CD14-positive monocyte (primary cell): Measurements from ENCODE around the gene KCTD14. TPM values are rescaled to one million over a fixed set of nuclear protein-coding genes. Genes with fewer than 3 reads are reported as not detected.
"Not testable (repeated sequence)": the region's sequence is repeated elsewhere in the genome, so short reads cannot be mapped to it uniquely, and the experiment has no call there.

Experiments used
- DNase-seq, 3 donors: peaks; one replicate each; pipeline ENCODE4 v3.0.0-alpha.2; 2011 to 2022
- H2AFZ ChIP-seq: 2 replicates; pipeline ENCODE4 v1.6.0; 2012; ENCODE audit warnings: mild to moderate bottlenecking, low read depth, low read length, inconsistent platforms; ENCODE audit not compliant: insufficient read depth, poor library complexity, severe bottlenecking
- H3K27ac ChIP-seq, 2 donors: 1 replicate in 1 of 2; 2 replicates in 1 of 2; pipeline ENCODE4 v1.5.1; 2012 to 2013; ENCODE audit warnings: low read length in 2 of 2, control low read depth in 1 of 2, inconsistent platforms in 1 of 2, low read depth in 1 of 2, mild to moderate bottlenecking in 1 of 2
- H3K27me3 ChIP-seq, 2 donors: one replicate each; pipeline versions ENCODE4 v1.6.0 to v1.6.1; 2011 to 2013; ENCODE audit warnings: low read length in 2 of 2; ENCODE audit not compliant: control insufficient read depth in 2 of 2, insufficient read depth in 2 of 2
- H3K36me3 ChIP-seq, 2 donors: replicated peaks in 1 of 2; 1 replicate in 1 of 2; 2 replicates in 1 of 2; pipeline versions ENCODE4 v1.5.1 to v1.6.1; 2012 to 2013; ENCODE audit warnings: low read length in 2 of 2, control low read depth in 1 of 2, inconsistent platforms in 1 of 2, mild to moderate bottlenecking in 1 of 2; ENCODE audit not compliant: insufficient read depth in 2 of 2, control insufficient read depth in 1 of 2
- H3K4me1 ChIP-seq, 2 donors: 1 replicate in 1 of 2; 2 replicates in 1 of 2; pipeline versions ENCODE4 v1.5.1 to v1.6.1; 2012 to 2013; ENCODE audit warnings: low read length in 2 of 2, control low read depth in 1 of 2, inconsistent platforms in 1 of 2, mild to moderate bottlenecking in 1 of 2, moderate library complexity in 1 of 2; ENCODE audit not compliant: insufficient read depth in 2 of 2, control insufficient read depth in 1 of 2
- H3K4me2 ChIP-seq: replicated peaks from 2 replicates; pipeline ENCODE3; 2012; ENCODE audit warnings: low read length, moderate library complexity, mild to moderate bottlenecking; ENCODE audit not compliant: poor library complexity, severe bottlenecking; ENCODE audit errors: extremely low read depth
- H3K4me3 ChIP-seq, 3 experiments: fragments of 200-600 bp in 1 of 3; sonication (generic) in 1 of 3; replicated peaks in 1 of 3; 1 replicate in 2 of 3; 2 replicates in 1 of 3; pipeline ENCODE4 v1.5.1; 2011 to 2013; ENCODE audit warnings: low read length in 3 of 3, mild to moderate bottlenecking in 3 of 3, control low read depth in 2 of 3, low read depth in 2 of 3, inconsistent platforms in 1 of 3, moderate library complexity in 1 of 3
- H3K79me2 ChIP-seq: 2 replicates; pipeline ENCODE4 v1.6.0; 2012; ENCODE audit warnings: mild to moderate bottlenecking, control low read depth, inconsistent platforms, low read length, moderate library complexity; ENCODE audit not compliant: insufficient read depth
- H3K9ac ChIP-seq: 2 replicates; pipeline ENCODE4 v1.6.0; 2017; ENCODE audit warnings: low read length, mild to moderate bottlenecking; ENCODE audit not compliant: insufficient read depth, poor library complexity, severe bottlenecking
- H3K9me3 ChIP-seq, 2 donors: replicated peaks in 1 of 2; 1 replicate in 1 of 2; 2 replicates in 1 of 2; pipeline versions ENCODE4 v1.5.1 to v1.6.1; 2012 to 2013; ENCODE audit warnings: low read length in 2 of 2, control low read depth in 1 of 2; ENCODE audit not compliant: control insufficient read depth in 1 of 2, insufficient read depth in 1 of 2
- H4K20me1 ChIP-seq: 2 replicates; pipeline ENCODE4 v1.6.0; 2012; ENCODE audit warnings: mild to moderate bottlenecking, low read length, control low read depth, moderate library complexity; ENCODE audit not compliant: insufficient read depth
- H3K27ac Mint-ChIP-seq, 7 donors: one replicate each; pipeline ENCODE4 v1.8.0; 2020; ENCODE audit warnings: mild to moderate bottlenecking in 7 of 7, mixed read lengths in 7 of 7, moderate library complexity in 6 of 7, inconsistent platforms in 2 of 7
- H3K27me3 Mint-ChIP-seq, 3 donors: one replicate each; pipeline ENCODE4 v1.8.0; 2021 to 2022; ENCODE audit warnings: low read depth in 3 of 3, mild to moderate bottlenecking in 3 of 3, mixed read lengths in 3 of 3, moderate library complexity in 3 of 3, inconsistent platforms in 1 of 3
- H3K36me3 Mint-ChIP-seq, 2 donors: one replicate each; pipeline ENCODE4 v1.8.0; 2020; ENCODE audit warnings: mixed read lengths in 2 of 2, inconsistent platforms in 1 of 2, mild to moderate bottlenecking in 1 of 2
- H3K4me1 Mint-ChIP-seq: one replicate; pipeline ENCODE4 v1.8.0; 2020; ENCODE audit warnings: mild to moderate bottlenecking, mixed read lengths
- H3K4me3 Mint-ChIP-seq, 2 donors: one replicate each; pipeline ENCODE4 v1.8.0; 2020; ENCODE audit warnings: mild to moderate bottlenecking in 2 of 2, mixed read lengths in 2 of 2, moderate library complexity in 1 of 2
- H3K9me3 Mint-ChIP-seq, 7 donors: one replicate each; pipeline ENCODE4 v1.8.0; 2020 to 2022; ENCODE audit warnings: mixed read lengths in 7 of 7, mild to moderate bottlenecking in 6 of 7, moderate library complexity in 6 of 7, inconsistent platforms in 2 of 7
- WGBS: methylation state at CpG from one replicate; pipeline ENCODE4 v1.1.5; 2013; ENCODE audit warnings: missing lambda C conversion rate; ENCODE audit not compliant: insufficient coverage; 5-methylcytosine and 5-hydroxymethylcytosine counted together
- intact Hi-C, 2 donors: fragments of 100-400 bp; cut with micrococcal nuclease; formaldehyde crosslinking; loops; one replicate each; pipeline versions ENCODE4 v1.15.0 to v1.15.1; 2023
- polyA plus RNA-seq, 3 donors: library from polyadenylated mRNA; depleted of rRNA in 1 of 3; unstranded in 2 of 3; stranded (reverse) in 1 of 3; fragments of 300-500 nt in 2 of 3; fragments of >200 nt in 1 of 3; fragmentation: Illumina TruSeq in 2 of 3; gene quantifications; 1 replicate in 2 of 3; 2 replicates in 1 of 3; pipeline ENCODE4 v1.2.3, GENCODE V29; 2012 to 2021
- TF ChIP-seq, protein P1 (sequence below): fragments of 200-600 bp; IDR thresholded peaks from one replicate; pipeline ENCODE4 v1.8.0; 2022; ENCODE audit warnings: antibody characterized with exemption, mild to moderate bottlenecking

The KCTD14 gene
- polyA plus RNA-seq, 3 donors = 0.14 to 0.33 (median 0.23) TPM

DNA sequence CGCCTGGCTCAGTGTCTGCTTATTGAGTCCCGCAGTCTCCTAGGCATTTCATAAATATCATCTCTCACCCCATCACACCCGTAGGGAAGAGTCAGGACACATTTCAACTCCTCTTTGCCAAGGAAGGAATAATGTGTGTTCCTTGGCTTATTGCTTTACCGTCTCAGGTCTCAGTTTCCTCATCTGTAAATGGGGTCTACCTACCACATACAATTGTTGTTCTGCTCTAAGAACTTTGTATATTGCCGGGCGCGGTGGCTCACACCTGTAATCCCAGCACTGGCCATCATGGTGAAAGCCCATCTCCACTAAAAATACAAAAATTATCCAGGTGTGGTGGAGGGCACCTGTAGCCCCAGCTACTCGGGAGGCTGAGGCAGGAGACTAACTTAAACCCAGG lies 37.5 kb upstream of the KCTD14 start:
- Mint-ChIP-seq H3K27me3 (peaks cover 0 to 1% (median 0%) of the 10 kb centered on the region in 3 donors), H3K36me3 (peaks cover 3 to 5% of the 10 kb centered on the region in 2 donors), H3K9me3 (no peaks in the 10 kb centered on the region), H3K4me3 (no peak overlapping the region), H3K27ac (peak overlapping the region in 1 of 7 donors; percentile 3), H3K4me1 (no peaks in the 10 kb centered on the region)
- H3K4me2 ChIP-seq = no peak overlapping the region
- H3K4me1 ChIP-seq = no peaks in the 10 kb centered on the region
- H3K27ac ChIP-seq = no peak overlapping the region
- H2AFZ ChIP-seq = no peak overlapping the region
- no peaks in the 10 kb centered on the region for H3K9me3 ChIP-seq
- TF ChIP-seq, protein P1, sequence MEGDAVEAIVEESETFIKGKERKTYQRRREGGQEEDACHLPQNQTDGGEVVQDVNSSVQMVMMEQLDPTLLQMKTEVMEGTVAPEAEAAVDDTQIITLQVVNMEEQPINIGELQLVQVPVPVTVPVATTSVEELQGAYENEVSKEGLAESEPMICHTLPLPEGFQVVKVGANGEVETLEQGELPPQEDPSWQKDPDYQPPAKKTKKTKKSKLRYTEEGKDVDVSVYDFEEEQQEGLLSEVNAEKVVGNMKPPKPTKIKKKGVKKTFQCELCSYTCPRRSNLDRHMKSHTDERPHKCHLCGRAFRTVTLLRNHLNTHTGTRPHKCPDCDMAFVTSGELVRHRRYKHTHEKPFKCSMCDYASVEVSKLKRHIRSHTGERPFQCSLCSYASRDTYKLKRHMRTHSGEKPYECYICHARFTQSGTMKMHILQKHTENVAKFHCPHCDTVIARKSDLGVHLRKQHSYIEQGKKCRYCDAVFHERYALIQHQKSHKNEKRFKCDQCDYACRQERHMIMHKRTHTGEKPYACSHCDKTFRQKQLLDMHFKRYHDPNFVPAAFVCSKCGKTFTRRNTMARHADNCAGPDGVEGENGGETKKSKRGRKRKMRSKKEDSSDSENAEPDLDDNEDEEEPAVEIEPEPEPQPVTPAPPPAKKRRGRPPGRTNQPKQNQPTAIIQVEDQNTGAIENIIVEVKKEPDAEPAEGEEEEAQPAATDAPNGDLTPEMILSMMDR = no peak
- H3K27me3 ChIP-seq = no peaks in the 10 kb centered on the region
- H3K4me3 ChIP-seq = no peak overlapping the region
- H3K9ac ChIP-seq = no peak overlapping the region
- no peaks in the 10 kb centered on the region for H3K79me2 ChIP-seq
- intact Hi-C loops = no loop called here
- 97% methylated on average over 5 of the region's 8 CpGs for WGBS
- no peaks in the 10 kb centered on the region for H4K20me1 ChIP-seq
- no peak for DNase-seq
- H3K36me3 ChIP-seq = no peaks in the 10 kb centered on the region

DNA sequence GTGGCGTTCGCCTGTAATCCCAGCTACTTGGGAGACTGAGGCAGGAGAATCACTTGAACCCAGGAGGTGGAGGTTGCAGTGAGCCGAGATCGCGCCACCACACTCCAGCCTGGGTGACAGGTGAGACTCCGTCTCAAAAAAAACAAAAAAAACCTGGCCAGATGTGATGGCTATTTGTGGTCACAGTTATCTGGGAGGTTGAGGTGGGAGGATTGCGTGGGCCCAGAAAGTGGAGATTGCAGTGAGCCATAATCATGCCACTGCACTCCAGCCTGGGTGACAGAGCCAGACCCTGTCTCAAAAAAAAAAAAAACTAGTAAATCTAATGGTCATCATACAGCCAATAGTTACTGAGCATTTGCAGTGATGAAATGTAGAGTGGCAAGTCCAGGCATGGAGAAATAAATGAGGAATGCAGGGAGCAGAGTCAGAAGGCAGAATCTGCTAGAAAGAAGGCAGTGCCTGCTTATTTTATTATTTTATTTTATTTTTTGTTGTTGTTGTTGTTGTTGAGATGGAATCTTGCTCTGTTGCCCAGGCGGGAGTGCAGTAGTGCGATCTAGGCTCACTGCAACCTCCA lies 36.8 kb upstream of the KCTD14 start:
- H2AFZ ChIP-seq, H3K27ac ChIP-seq, H3K4me3 Mint-ChIP-seq, H3K9me3 Mint-ChIP-seq, H3K27me3 Mint-ChIP-seq, H3K36me3 Mint-ChIP-seq, intact Hi-C loops, H3K36me3 ChIP-seq, H3K4me2 ChIP-seq, H3K4me1 ChIP-seq, H3K27ac Mint-ChIP-seq, H3K9me3 ChIP-seq, H3K27me3 ChIP-seq, H4K20me1 ChIP-seq, H3K9ac ChIP-seq, DNase-seq, H3K4me3 ChIP-seq, H3K79me2 ChIP-seq, H3K4me1 Mint-ChIP-seq: not testable (repeated sequence)
- WGBS = 95% methylated on average over 4 of the region's 9 CpGs
